HG03139 (cell line): ENCODE results near the gene DHRS3.

Experiments
- ATAC-seq: cut with Tn5 transposase; IDR thresholded peaks from one replicate; pipeline ENCODE4 v1.9.1; 2021; ENCODE audit not compliant: unreplicated experiment

DHRS3 gene

GRCh38 chr1:12618661-12618964 lies 603 bp upstream of the DHRS3 start:
- ATAC-seq, result no peak

- ATAC-seq, result no peak
These were observed 504 bp downstream of the DHRS3 start for GRCh38 chr1:12617511-12617900.

- ATAC-seq, result no peak
These were observed 1.2 kb downstream of the DHRS3 start for GRCh38 chr1:12616709-12617373.

- no peak for ATAC-seq
These were observed 1.9 kb downstream of the DHRS3 start for GRCh38 chr1:12615865-12616708.

- ATAC-seq, result no peak
These were observed 2.7 kb downstream of the DHRS3 start for GRCh38 chr1:12615159-12615864.

GRCh38 chr1:12614402-12615158 lies 3.4 kb downstream of the DHRS3 start:
- ATAC-seq, result no peak

GRCh38 chr1:12613180-12613579 lies 4.8 kb downstream of the DHRS3 start:
- ATAC-seq, result no peak

- ATAC-seq, result no peak
These were observed 7.1 kb downstream of the DHRS3 start for GRCh38 chr1:12610941-12611340.

- ATAC-seq, result no peak
These were observed 7.6 kb downstream of the DHRS3 start for GRCh38 chr1:12610305-12610935.

- ATAC-seq, result no peak
These were observed 8.5 kb downstream of the DHRS3 start for GRCh38 chr1:12609469-12610003.

- no peak for ATAC-seq
These were observed 9.6 kb downstream of the DHRS3 start for GRCh38 chr1:12608311-12608957.

GRCh38 chr1:12607263-12607662 lies 10.7 kb downstream of the DHRS3 start:
- no peak for ATAC-seq

GRCh38 chr1:12604986-12605385 lies 13.0 kb downstream of the DHRS3 start:
- ATAC-seq, result no peak

- ATAC-seq, result no peak
These were observed 13.7 kb downstream of the DHRS3 start for GRCh38 chr1:12604114-12604874.

GRCh38 chr1:12603224-12603623 lies 14.8 kb downstream of the DHRS3 start:
- no peak for ATAC-seq

GRCh38 chr1:12602659-12603024 lies 15.4 kb downstream of the DHRS3 start:
- ATAC-seq, result no peak

GRCh38 chr1:12601700-12602658 lies 16.0 kb downstream of the DHRS3 start:
- no peak for ATAC-seq

GRCh38 chr1:12600880-12601633 lies 17.0 kb downstream of the DHRS3 start:
- ATAC-seq, result no peak
